Skeletal muscle cell (primary cell): Measurements from ENCODE around the gene HIPK2.
A peak's percentile ranks its signal among the peaks of the same experiment; 100 is the strongest.

Experiments
- DNase-seq: peaks from one replicate; pipeline ENCODE4 v3.0.0-alpha.2; 2010; ENCODE audit warnings: low read depth
- H3K4me3 ChIP-seq: 2 replicates; pipeline ENCODE4 v1.5.1; 2011; ENCODE audit warnings: low read depth, mild to moderate bottlenecking, control low read depth, low read length, moderate library complexity

HIPK2 gene

GRCh38 chr7:139541600-139542307, 236.0 kb downstream of the HIPK2 start:
- no peak overlapping the region for H3K4me3 ChIP-seq
- DNase-seq, result no peak

GRCh38 chr7:139540203-139540602, 237.6 kb downstream of the HIPK2 start:
- H3K4me3 ChIP-seq, result no peak overlapping the region
- DNase-seq, result no peak

DNA sequence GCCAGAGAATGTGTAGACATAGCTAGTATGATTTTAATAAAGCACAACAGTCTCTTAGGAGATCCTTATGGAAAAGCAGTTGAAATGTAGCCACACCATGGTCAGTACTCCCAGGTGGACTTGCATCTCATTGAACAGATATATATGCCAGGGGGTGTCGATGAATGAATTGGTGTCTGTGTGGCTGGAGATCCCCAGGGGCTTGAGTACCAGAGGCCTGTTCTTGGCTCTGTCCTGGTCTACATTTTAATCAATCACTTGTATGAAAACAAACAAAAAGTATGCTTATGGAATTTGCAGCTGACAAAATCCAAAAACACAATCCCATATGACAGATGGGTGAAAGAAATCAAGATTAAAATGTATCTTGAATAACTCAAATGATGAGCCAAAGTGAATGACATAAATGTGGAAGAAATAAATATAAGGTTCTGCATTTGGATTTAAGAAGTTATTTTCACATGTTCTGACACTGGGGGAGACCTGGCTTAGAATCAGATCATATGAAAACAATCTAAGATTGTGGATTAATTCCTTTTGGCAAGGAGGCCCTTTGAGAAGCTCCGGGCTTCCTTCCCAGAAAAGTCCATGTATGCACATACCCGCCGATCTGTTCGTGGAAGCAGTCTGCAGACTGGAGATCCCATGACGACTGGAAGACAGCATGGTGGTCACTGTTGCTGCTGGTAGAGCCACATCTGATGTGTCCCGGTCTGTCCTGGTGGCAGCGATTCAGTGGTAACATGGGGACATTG, 238.7 kb downstream of the HIPK2 start:
- no peak overlapping the region for H3K4me3 ChIP-seq
- no peak for DNase-seq

DNA sequence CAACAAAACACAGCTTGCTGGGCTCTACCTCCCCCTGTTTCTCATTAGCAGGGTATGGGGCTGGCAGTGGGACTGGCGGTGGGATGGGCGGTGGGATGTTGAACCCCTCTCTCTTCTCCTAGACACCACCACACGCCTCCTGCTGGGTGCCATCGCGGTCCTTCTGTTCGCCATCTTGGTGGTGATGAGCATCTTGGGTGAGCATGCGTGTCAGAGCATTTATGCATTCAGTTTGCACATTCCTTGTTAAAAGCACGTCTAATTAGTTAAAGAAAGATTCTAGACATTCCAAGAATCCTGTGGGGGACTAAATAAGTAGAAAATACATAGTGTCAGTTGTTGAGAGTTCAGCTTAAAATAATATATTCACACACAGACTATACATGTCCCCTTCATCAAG, 241.6 kb downstream of the HIPK2 start:
- no peak overlapping the region for H3K4me3 ChIP-seq
- DNase-seq, result no peak

- no peak overlapping the region for H3K4me3 ChIP-seq
- no peak for DNase-seq
Measured at GRCh38 chr7:139534966-139535651, 242.7 kb downstream of the HIPK2 start.

GRCh38 chr7:139534096-139534495, 243.7 kb downstream of the HIPK2 start:
- DNase-seq, result no peak
- H3K4me3 ChIP-seq, result no peak overlapping the region

DNA sequence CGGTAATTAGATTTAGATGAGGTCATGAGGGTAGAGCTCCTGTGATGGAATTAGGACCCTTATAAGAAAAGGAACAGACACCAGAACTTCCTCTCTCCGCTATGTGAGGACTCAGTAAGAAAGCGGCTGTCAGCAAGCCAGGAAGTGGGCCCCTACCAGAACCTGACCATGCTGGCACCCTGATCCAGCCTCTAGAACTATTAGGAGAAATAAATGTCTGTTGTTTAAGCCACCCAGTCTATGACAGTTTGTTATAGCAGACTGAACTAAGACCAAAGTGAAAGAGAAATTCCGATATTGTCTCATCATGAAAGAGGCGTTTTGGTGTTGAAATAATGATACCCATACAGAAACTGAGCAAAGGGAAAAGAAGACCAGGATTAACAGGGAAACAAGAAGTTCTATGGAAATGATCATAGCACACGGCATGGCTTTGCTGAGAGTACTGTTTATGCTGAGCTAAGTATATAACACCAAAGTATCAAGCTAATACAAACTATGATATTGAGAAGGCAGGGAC, 245.1 kb downstream of the HIPK2 start:
- DNase-seq, result no peak
- no peak overlapping the region for H3K4me3 ChIP-seq

GRCh38 chr7:139531094-139531493, 246.7 kb downstream of the HIPK2 start:
- H3K4me3 ChIP-seq, result no peak overlapping the region
- no peak for DNase-seq

GRCh38 chr7:139526578-139527544, 250.9 kb downstream of the HIPK2 start:
- DNase-seq, result peak; percentile 75

GRCh38 chr7:139525750-139526149, 252.0 kb downstream of the HIPK2 start:
- no peak overlapping the region for H3K4me3 ChIP-seq
- DNase-seq, result no peak

More at GRCh38 chr7:139526578-139527544, 250.9 kb downstream of the HIPK2 start:
- H3K4me3 ChIP-seq, result no peak overlapping the region

DNA sequence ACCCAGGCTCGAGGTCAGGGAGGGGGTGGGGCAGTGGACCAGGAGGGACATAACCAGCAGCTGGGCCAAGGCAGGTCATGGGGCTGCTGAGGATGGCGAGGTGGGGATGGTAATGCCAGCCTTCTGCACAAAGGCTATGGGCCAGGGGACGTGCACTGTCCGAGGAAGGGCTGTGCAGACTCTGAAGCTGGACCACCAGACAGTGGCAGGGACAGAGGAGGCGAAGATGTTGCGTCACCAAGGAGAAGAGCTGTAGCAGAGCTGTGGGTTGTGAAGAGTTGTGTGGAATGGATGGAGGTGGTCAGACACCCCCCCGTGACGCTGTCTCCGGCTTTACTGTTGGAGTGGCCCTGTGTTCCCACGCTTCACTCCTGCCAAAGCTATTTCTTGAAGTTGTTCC, 252.6 kb downstream of the HIPK2 start:
- DNase-seq, result no peak
- no peak overlapping the region for H3K4me3 ChIP-seq

DNA sequence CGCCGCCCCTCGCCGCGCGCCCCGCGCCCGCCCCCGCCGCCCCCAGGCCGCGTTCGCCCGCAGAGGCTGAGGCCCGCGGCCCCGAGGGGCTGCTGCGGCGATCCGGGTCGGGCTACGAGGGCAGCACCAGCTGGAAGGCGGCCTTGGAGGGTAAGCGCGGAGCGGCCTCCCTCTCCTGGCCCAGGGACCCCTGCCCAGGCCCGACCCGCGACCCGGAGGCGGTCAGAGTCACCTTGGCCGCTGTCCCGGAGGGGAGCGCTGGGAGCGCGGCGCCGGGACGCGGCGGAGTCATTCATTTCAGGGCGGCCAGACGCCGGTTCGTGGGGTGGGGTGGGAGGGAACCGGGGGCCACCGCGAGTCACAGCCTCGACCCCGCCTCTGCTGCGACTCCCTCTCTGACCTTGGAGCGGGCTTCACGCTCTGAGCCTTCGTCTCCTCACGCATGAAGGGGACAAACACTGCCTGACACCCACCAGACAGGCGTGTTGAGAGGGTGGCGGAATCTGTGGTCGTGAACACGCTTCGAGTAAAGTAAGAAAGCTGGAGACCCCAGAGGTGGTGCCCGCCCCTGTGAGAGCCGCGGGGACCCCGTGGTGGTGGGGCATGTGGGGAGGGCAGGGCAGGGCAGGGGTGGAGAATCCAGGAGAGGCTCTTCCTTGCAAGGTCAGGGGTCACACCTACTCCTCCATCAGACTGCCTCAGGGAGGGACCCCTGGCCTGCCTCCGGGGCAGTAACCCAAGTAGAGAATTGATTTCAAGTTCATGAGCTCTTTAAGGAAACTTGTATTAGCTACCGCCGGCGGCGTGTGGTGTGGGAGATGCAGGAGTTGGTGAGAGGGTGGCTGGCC, 253.6 kb downstream of the HIPK2 start:
- no peak for DNase-seq
- no peak overlapping the region for H3K4me3 ChIP-seq

GRCh38 chr7:139523199-139523941, 254.4 kb downstream of the HIPK2 start, which contains the start of gene CLEC2L:
CLEC2L (plus strand) TSS chr7:139523685; CDS start chr7:139523928, 243 bp downstream.
- peak within 1 kb of the TSS; percentile 20 for H3K4me3 ChIP-seq
- DNase-seq, result no peak

DNA sequence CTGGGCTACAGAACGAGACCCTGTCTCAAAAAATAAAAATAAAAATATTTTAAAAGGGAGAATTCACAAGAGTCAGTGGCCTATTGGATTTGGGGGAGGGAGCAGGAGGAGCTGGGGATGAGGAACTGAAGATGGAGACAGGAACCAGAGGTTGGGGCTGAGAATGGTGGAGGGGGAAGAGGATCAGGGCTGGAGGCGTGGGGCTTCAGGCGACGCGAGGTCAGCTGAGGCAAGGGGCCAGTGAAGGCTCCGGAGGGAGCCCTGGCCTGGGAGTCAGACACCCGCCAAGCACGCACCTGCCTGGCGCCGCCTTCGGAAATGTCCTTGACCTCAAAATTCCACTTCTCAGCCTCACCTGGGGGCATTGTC, 255.0 kb downstream of the HIPK2 start:
- no peak overlapping the region for H3K4me3 ChIP-seq
- DNase-seq, result no peak

DNA sequence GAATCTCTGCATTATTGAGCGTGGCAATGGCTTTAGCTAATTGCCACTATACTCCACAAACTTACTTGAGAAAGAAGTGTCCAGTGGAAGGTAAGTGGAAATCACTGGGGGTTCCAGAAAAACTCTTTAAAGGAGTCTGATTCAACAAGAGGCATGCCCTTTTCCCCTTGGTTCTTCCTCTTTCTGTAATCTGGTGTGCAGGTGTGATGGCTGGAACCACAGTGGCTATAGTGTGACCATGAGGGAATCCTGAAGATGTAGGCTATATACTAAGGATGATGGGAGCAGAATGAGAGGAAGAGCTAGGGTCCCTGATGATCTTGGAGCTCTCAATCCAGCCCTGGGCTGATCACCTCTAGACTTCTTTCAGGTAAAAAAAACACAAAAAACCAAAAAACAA, 256.4 kb downstream of the HIPK2 start:
- DNase-seq, result no peak
- no peak overlapping the region for H3K4me3 ChIP-seq

DNA sequence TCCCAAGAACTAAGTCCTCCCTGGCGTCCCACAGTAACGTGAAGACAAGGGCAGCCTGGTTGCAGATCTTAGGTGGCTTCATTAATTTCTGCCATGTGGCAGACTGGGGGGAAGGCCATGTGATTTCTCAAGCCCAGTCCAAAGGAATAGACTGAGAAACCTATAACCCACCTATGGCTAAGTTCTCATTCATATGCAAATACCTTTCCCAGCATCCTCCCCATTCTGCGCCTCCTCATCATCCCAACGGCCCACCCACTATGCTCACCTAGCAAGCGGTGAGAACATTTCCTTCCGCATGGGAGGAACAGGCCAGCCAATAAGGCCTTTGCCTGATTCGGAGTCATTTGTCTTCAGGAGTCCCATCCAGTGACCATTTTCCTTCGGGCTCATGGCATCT, 262.5 kb downstream of the HIPK2 start:
- H3K4me3 ChIP-seq, result no peak overlapping the region
- DNase-seq, result no peak
